ENCODE measurements around the gene MITF. TPM values are rescaled to one million over a fixed set of nuclear protein-coding genes. Genes with fewer than 3 reads are reported as not detected.

The MITF gene
- total and polyA plus RNA-seq, 8 donors: 1.8 to 9.7 (median 5.5) TPM

DNA sequence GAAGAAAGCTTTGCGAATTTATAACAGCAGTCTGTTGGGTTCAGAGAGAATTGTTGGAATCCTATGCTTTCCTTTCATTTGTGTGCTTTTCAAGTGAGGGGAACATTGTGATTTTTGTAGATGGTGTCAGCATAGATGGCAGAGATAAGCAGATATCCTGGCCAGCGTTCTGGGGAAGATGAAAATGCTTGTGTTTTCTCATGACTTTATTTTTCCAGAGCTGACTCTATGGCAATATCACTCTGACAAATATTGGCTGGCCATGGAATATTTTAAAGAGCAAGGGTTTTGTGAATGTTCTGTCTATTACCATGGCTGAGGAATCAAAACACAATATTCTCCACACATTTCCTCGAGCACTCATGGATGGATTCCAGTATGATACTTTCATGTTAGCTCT is 108.8 kb downstream of the MITF start:
- Histone ChIP-seq H3K27ac (no peak overlapping the region), H3K4me1 (no peaks in the 10 kb centered on the region), H3K9me3 (no peaks in the 10 kb centered on the region), H3K36me3 (no peaks in the 10 kb centered on the region), H3K4me3 (no peak overlapping the region), H3K27me3 (no peaks in the 10 kb centered on the region)
- 82 to 85% methylated on average over 3 of the region's 3 CpGs for WGBS, 2 donors
- DNase-seq (no peak), ATAC-seq (no peak), FAIRE-seq (no peak)
- TF ChIP-seq, protein P1, sequence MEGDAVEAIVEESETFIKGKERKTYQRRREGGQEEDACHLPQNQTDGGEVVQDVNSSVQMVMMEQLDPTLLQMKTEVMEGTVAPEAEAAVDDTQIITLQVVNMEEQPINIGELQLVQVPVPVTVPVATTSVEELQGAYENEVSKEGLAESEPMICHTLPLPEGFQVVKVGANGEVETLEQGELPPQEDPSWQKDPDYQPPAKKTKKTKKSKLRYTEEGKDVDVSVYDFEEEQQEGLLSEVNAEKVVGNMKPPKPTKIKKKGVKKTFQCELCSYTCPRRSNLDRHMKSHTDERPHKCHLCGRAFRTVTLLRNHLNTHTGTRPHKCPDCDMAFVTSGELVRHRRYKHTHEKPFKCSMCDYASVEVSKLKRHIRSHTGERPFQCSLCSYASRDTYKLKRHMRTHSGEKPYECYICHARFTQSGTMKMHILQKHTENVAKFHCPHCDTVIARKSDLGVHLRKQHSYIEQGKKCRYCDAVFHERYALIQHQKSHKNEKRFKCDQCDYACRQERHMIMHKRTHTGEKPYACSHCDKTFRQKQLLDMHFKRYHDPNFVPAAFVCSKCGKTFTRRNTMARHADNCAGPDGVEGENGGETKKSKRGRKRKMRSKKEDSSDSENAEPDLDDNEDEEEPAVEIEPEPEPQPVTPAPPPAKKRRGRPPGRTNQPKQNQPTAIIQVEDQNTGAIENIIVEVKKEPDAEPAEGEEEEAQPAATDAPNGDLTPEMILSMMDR (IDR thresholded peaks at IDR 0.05): no peak
- intact Hi-C loops (cut with DNase I): no loop called here

DNA sequence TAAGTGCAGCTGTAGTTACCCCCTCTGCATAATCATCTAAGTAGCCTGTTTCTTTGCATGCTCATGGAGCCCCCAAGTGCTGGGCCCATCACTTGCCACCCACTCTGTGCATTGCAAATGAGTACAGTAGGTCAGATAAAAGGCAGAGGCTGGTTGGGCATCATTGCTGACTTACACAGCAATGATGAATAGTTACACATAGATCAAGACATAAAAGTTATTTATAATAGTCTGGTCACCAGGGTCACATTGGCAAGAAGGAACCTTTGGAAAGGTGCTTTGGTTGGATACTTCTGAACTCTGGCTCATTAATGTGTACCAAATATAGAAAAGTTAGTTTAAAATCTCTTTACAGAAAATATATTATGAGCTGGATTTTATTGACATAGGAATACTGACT is 111.6 kb downstream of the MITF start:
- DNase-seq (no peak), FAIRE-seq (no peak), ATAC-seq (no peak)
- TF ChIP-seq, protein P1 (IDR thresholded peaks at IDR 0.05): no peak
- Histone ChIP-seq H3K27me3 (no peaks in the 10 kb centered on the region), H3K36me3 (no peaks in the 10 kb centered on the region), H3K4me1 (peaks cover 0 to 3% (median 0%) of the 10 kb centered on the region in 3 donors), H3K27ac (no peak overlapping the region), H3K9me3 (no peaks in the 10 kb centered on the region), H3K4me3 (no peak overlapping the region)
- intact Hi-C loops (cut with DNase I): no loop called here

DNA sequence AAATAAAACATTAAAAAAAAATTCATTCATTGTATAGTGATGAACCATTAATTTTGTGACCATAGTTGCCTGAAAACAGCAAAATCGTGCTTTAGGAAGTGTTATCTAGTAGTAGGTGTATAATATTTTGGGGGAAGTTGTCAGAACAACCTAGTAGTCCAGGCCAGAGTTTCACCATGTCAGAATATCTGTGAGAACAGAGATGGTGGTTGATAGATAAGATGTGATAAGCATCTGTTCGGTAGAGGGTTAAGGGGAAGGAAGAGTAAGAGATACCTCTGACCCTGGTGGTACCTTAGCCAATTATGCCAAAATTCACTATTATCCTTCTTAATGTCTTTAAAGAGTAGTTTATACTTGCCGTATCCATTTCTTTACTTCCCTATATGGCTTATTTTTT is 113.8 kb downstream of the MITF start:
- intact Hi-C loops (cut with DNase I): no loop called here
- no peak for FAIRE-seq
- DNase-seq: no peak
- Histone ChIP-seq H3K4me1 (peaks cover 0 to 12% (median 0%) of the 10 kb centered on the region in 3 donors), H3K9me3 (no peaks in the 10 kb centered on the region), H3K27me3 (no peaks in the 10 kb centered on the region), H3K4me3 (no peak overlapping the region), H3K27ac (no peak overlapping the region), H3K36me3 (no peaks in the 10 kb centered on the region)
- WGBS, 2 donors: 80 to 90% methylated on average over 3 of the region's 3 CpGs
- TF ChIP-seq, protein P1 (IDR thresholded peaks at IDR 0.05): no peak
- ATAC-seq: no peak

DNA sequence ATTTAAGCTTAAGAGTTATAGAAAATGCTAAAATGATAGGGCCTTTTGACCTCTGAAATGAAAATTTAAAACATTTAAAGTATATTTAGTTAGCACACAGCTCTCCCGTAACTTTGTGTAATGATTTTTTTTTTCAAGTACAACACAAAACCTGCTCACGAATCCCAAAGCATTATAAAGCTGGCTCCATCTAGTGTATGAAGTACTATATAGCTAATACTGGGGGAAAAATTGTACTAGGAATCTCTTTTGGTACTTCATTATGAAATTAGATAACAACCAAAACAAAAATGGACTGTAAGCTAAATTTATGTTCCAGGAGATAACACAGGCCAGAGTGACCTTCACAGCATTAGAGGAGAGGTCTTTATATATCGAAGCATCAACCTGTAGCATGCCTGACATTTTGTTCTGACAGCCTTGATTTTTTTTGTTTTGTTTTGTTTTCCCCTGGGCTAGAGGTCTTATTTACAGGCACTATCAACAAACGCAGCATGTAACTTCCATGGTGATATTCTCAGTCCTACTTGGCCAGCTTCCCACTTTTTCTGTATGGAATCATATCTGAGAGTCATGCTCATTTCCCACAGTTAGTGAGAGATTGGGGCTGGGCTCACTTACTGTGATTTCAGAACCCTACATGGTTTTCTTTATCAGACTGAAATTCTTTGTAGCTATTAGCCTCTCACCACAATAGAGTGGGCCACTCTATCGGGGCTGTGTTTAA is 116.3 kb downstream of the MITF start:
- Histone ChIP-seq H3K4me3 (no peak overlapping the region), H3K36me3 (no peaks in the 10 kb centered on the region), H3K27me3 (no peaks in the 10 kb centered on the region), H3K27ac (no peak overlapping the region), H3K9me3 (no peaks in the 10 kb centered on the region), H3K4me1 (peaks cover 0 to 12% (median 0%) of the 10 kb centered on the region in 3 donors)
- ATAC-seq (peak; percentile 63 to 90 (median 86)), DNase-seq (no peak), FAIRE-seq (peak; percentile 90)
- WGBS, 2 donors: 6% methylated on average over 5 of the region's 5 CpGs
- intact Hi-C loops (cut with DNase I): no loop called here
- TF ChIP-seq, protein P1 (IDR thresholded peaks at IDR 0.05): peak in 1 of 4 donors; percentile 15

DNA sequence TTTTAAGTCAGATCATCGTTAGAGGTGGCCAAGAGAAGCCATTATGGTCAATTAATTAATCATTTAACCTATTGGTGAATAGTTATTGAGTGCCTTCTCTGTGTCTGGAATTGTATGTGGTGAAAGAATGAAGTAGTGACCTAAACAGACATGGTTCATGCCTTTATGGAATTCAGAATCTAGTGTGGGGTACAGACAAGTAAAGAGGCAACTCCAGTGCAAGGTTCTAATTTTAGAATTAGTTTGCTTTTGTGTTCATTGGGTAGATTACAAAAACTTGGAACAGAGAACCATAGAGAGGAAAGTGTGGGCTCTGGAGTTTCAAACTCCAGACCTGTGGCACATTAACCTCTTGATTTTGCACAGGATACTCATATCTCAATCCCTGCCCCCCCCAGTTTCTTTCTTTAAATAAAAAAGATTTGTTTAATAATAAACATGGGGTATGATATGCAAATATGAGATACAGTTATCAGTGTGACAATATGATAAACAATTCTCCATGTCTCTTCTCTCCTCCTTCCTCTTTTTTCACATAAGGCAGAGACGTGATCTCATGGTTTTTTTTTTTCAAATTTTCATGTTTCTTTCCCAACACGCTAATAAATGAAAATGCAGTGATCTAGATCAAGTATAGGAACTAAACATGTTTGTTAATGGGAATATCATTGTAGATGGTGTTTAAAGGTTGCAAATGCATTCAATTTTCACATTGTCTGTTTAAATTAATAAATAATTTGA is 117.9 kb downstream of the MITF start:
- TF ChIP-seq, protein P1 (IDR thresholded peaks at IDR 0.05): no peak
- no peak for FAIRE-seq
- 58 to 70% methylated on average over 3 of the region's 3 CpGs for WGBS, 2 donors
- H3K27ac ChIP-seq: no peak overlapping the region
- DNase-seq: no peak
- H3K4me3 ChIP-seq: no peak overlapping the region
- intact Hi-C loops (cut with DNase I): no loop called here
- no peak for ATAC-seq
- peaks cover 0 to 12% (median 0%) of the 10 kb centered on the region in 3 donors for H3K4me1 ChIP-seq
- H3K36me3 ChIP-seq: no peaks in the 10 kb centered on the region
- H3K9me3 ChIP-seq: no peaks in the 10 kb centered on the region
- no peaks in the 10 kb centered on the region for H3K27me3 ChIP-seq
